GM18858 (cell line): ENCODE results near the gene DPEP2NB.

Experiments
- ATAC-seq: cut with Tn5 transposase; IDR thresholded peaks from one replicate; pipeline ENCODE4 v1.9.1; 2021; ENCODE audit not compliant: unreplicated experiment

The DPEP2NB gene

DNA sequence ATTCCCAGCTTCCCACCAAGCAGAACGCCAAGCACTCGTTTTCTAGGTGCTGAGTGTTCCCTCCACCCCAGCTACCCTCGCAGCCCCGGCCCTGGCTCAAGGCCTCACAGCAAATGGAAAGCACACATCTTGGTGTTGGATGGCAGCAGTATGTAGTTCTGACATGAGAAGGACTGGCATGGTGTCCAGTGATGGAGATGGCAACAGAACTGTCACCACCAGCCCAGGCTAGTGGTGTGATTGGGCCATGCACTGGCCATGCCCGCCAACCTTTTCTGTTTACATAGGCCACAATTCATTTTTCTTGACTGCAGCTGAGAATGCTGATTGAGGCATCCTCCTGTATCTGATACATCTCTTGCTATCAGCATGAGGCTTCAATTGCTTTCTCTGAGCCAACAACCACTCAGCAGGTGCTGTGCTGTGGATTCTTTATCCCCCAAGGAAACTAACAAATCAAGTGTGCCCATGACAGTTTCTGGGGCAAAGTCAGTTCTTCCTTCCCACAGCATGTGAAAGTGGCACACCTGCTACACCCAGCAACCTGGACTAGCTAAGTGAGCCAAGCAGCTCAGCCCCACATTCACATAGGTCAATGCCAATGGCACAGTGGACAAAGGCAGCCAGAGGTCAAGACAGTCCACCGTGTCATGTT lies 51.1 kb downstream of the DPEP2NB start:
- ATAC-seq: no peak

DNA sequence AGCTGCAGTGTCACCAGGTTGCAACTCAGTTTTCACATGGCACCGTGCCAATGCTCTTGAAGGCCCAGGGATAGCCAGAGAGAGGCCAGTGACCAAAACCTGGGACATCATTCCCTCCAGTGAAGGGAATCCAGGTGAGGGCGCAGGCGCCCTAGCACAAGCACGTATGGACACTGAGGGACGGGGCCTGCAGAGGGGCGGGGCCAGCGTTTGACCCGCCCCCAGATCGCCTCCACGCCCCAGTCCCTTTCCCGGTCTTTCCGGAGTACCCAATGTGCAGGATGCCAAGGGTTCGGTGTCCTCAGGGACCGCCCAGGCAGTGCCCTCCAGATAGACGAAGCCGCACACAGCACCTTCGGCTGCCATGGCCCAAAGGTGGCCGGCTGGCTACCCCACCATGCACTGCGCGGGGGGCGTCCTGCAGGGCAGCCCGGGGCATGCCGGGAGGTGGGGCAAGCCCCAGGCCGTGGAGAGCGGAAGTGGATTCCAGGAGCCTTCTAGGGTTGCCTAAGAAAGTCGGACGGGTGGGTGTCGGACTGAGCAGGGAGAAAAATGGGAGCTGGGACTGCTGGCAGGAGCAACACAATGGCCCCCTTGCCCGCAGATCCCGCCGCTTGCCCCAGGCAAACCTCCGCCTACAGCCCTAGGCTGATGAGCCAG lies 51.9 kb downstream of the DPEP2NB start:
- no peak for ATAC-seq
